NCI-H2196 (cell line): ENCODE results near the gene GJA4.
"Not testable (repeated sequence)": the region's sequence is repeated elsewhere in the genome, so short reads cannot be mapped to it uniquely, and the experiment has no call there.

Experiments
- DNase-seq: peaks from one replicate; lab custom pipeline; 2025; ENCODE audit not compliant: unreplicated experiment; lab: John Stamatoyannopoulos, UW

GJA4 gene

GRCh38 chr1:34768856-34769255 lies 23.9 kb upstream of the GJA4 start:
- no peak for DNase-seq

GRCh38 chr1:34770891-34771504 lies 21.8 kb upstream of the GJA4 start:
- DNase-seq = no peak

DNA sequence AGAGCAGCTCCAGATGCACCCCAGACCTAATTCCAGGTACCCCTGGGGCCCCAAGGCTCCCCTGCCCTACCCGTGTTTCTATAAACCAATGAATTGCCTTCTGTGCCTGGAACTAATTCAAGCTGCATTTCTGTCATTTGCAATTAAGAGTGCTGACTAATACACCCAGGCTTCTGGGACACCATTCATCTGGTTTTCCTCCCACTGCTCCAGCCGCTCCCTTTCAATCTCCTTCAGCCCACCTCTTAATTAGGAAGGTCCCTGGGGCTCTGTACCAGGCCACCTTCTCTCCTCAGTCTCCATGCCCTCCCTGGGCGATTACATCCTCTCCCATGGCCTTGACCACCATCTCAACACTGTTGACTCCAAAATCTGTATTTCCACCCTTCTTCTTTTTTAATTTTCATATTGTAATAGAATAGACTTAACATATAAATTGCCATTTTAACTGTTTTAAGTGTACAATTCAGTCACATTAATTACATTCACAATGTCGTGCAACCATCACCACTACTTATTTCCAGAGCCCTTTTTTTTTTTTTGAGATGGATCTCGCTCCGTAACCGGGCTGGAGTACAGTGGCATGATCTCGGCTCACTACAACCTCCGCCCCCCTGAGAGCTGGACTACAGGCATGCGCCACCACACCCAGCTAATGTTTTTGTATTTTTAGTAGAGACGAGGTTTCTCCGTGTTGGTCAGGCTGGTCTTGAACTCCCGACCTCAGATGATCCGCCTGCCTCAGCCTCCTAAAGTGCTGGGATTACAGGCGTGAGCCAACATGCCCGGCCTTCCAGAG lies 21.0 kb upstream of the GJA4 start:
- DNase-seq = no peak

GRCh38 chr1:34773114-34773513 lies 19.7 kb upstream of the GJA4 start:
- not testable (repeated sequence) for DNase-seq

DNA sequence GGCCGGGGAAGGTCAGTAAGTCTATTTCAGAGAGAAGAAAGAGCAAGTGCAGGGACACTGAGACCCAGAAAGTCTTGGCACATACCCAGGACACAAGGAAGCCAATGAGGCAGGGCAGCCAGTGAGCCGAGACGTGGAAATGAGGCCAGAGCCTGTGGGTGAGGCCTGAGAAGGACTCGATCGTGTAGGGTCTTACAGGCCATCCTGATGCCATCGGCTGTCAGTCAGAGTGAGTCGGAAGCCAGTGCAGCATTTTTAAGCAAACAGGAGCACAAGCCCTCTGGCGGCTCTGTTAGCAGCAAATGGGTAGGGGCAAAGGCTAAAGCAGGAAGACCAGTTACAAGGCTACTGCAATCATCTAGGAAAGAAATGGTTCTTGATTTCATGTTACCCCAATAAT lies 17.8 kb upstream of the GJA4 start:
- DNase-seq = no peak

- no peak for DNase-seq
These were observed 15.9 kb upstream of the GJA4 start for GRCh38 chr1:34776911-34777310.

- DNase-seq = no peak
These were observed 15.1 kb upstream of the GJA4 start for GRCh38 chr1:34777519-34778321.

DNA sequence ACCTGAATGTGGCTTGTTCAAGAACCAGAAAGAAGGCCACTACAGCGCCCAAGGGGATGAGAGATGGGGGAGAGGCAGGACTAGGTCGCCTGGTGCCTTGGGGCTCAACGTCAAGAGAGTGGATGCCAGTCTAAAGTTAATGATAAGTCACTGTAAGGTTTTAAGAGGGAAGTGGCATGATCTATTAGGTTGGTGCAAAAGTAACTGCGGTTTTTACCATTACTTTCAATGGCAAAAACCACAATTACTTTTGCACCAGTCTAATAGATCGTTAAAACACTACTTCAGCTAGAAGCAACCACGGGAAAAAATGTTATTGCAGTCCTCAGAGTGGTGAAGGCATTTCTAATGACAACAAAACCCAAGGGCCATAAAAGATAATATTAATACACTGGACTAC lies 14.4 kb upstream of the GJA4 start:
- DNase-seq = no peak

- no peak for DNase-seq
These were observed 13.8 kb upstream of the GJA4 start for GRCh38 chr1:34779005-34779404.

DNA sequence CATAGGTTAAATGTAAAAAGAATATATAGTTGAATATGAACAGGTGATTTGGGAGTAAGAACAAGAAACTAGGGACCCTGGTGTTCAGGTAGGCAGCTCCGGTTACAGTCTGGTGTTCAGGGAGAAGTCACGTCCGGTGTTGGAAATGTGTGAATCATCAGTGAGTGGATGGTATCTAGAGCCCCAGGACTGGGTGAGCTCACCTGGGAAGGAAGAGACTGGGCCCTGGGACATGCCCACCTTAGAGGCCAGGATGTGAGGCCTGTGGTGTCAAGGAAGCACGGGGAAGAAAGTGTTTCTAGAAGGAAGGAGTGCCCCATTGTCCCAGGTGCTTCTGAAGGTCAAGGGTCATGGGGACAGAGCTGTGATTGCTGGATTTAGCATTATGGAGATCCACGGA lies 13.3 kb upstream of the GJA4 start:
- no peak for DNase-seq

DNA sequence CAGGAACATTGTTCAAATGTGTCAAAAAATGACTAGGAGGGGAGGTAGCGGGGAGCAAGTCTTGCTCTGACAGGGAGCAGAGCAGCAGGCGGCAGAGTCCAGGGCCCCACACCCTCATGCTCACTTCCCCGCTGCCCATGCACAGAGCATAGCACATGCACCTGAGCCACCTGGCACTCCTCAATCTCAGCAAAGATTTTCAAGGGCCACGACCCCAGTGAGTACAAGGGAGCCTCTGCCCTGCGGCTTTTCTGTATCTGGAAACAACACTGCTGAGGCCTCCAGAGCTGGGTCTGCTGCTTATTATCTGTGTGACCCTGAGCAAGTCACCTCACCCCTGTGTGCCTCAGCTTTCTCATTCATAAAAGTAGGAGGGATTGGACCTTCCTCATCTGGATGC lies 12.8 kb upstream of the GJA4 start:
- DNase-seq = no peak

GRCh38 chr1:34780528-34780927 lies 12.3 kb upstream of the GJA4 start:
- no peak for DNase-seq

DNA sequence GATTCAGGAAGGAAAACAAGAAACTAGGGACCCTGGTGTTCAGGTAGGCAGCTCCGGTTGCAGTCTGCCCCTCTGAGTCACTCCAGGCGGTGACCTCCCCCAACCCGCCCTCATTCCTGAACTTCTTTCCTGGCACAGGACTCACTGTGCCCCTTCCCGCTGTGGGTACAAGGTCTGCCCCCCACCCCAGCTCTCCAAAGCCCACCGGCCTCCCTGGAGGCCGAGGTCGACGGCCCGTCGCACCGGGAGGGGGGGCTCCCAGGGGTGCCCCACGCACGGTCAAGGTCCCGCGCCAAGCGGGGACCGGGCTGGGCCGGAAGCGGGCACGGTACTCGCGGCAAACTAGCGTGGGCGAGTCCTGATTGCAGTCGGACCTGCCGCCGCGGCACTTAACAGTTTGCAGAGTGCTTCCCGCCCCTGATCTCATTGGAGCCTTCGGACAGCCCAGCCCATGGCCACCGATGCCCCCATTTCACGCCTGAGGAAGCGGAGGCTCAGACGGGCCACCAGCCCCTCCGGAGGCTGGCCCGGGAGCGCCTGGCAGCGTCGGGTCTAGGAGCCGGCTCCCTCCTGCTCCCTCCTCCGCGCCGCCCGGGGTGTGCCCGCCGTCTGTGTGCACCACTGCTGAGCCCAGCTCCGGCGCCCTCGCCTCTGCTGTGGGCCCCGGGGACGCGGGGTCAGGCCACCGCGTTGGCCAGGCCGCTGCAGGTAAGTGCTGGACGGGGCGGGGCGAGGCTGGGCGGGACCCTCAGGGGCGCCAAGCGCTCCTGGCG lies 11.5 kb upstream of the GJA4 start, which contains the start of gene GJB3:
TSS of gene GJB3 (plus strand) at position 144 of the 773 bp plus-strand sequence. CDS start 3,549 bp downstream, outside the sequence.
- no peak for DNase-seq

GRCh38 chr1:34781844-34782391 lies 10.9 kb upstream of the GJA4 start:
- no peak for DNase-seq

DNA sequence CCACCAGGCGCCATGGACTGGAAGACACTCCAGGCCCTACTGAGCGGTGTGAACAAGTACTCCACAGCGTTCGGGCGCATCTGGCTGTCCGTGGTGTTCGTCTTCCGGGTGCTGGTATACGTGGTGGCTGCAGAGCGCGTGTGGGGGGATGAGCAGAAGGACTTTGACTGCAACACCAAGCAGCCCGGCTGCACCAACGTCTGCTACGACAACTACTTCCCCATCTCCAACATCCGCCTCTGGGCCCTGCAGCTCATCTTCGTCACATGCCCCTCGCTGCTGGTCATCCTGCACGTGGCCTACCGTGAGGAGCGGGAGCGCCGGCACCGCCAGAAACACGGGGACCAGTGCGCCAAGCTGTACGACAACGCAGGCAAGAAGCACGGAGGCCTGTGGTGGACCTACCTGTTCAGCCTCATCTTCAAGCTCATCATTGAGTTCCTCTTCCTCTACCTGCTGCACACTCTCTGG lies 8.0 kb upstream of the GJA4 start:
- DNase-seq = no peak

GRCh38 chr1:34785231-34785874 lies 7.4 kb upstream of the GJA4 start:
- no peak for DNase-seq

- no peak for DNase-seq
These were observed 6.8 kb upstream of the GJA4 start for GRCh38 chr1:34785875-34786470.

DNA sequence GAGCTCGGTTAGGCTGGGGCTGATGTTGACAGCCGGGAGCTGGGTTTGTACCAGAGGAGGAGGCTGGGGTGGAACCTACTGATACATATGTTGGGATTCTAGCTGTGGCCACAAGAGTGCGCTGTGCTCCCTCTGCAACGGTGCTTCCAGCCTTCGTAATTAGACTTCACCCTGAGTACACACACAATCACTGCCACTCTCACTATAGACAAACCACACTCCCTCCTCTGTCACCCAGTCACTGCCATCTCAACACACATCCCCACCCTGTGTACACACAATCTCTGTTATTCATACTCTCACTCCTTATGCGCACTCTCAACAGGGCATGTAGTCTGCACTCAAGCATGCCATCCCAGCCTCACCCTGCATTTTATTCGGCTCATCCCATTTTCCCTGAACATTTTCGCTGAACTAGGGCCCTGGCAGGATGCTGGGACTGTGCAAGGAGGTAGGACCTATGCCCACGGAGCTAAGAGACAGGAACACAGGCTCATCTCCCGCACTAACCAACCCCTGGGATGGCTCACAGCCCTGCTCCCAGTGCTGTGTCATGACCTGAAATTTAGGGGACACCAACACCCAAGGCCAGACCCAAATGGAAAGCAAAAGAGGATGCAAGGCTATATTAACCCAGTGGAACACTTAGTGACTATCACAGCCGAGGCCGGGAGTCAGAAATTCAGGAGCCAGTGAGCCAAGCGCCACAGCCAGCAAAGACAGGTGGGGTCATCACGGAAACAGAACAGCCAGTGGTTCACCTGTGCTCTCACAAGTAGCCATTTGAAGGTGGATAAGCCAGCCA lies 6.1 kb upstream of the GJA4 start:
- peak; percentile 76 for DNase-seq
